ENCODE measurements around the gene CDKN2B-AS1. TPM values are rescaled to one million over a fixed set of nuclear protein-coding genes. Genes with fewer than 3 reads are reported as not detected.

The CDKN2B-AS1 gene
- total RNA-seq, 1 experiment from 2014 or later, result not detected

- WGBS (ENCODE audit: extremely low coverage, insufficient read length, low lambda C conversion rate), result no CpG with 5 or more reads among the region's 1 CpG
- no peak overlapping the region for H3K18ac ChIP-seq (ENCODE audit: insufficient read length, low read depth, low read length)
- no peak overlapping the region for H3T11ph ChIP-seq (ENCODE audit: low read length)
- no peak for TF ChIP-seq CTCF (conservative IDR thresholded peaks at IDR 0.05)
- H2BK15ac ChIP-seq (ENCODE audit: low read depth, low read length), result no peak overlapping the region
- H2AFZ ChIP-seq (ENCODE audit: low read length), result no peak overlapping the region
- no peaks in the 10 kb centered on the region for H4K20me1 ChIP-seq (ENCODE audit: control insufficient read depth, insufficient read depth, insufficient read length)
- no peaks in the 10 kb centered on the region for H3K23me2 ChIP-seq (ENCODE audit: insufficient read length, low read depth, low read length, poor library complexity, severe bottlenecking)
- H3K56ac ChIP-seq (ENCODE audit: insufficient read length, low read depth, low read length), result no peak overlapping the region
- H3K23ac ChIP-seq (ENCODE audit: insufficient read length, low read depth, low read length), result no peak overlapping the region
- no peaks in the 10 kb centered on the region for H3K79me2 ChIP-seq (ENCODE audit: insufficient read depth, low read length)
- no peaks in the 10 kb centered on the region for H3K9me3 Mint-ChIP-seq
- no peak overlapping the region for H4K5ac ChIP-seq (ENCODE audit: insufficient read length, low read depth, low read length)
- no peak overlapping the region for H3K4ac ChIP-seq (ENCODE audit: low read depth, low read length)
- no peak overlapping the region for H3K4me2 ChIP-seq (ENCODE audit: insufficient read depth, insufficient read length, low read length)
- H3K27me3 Mint-ChIP-seq (ENCODE audit: low read depth), result no peaks in the 10 kb centered on the region
- DNase-seq, result no peak
- H3K27me3 ChIP-seq (ENCODE audit: insufficient read depth, low read length), result no peaks in the 10 kb centered on the region
- H3K4me3 Mint-ChIP-seq, result no peak overlapping the region
- H3K4me1 ChIP-seq (ENCODE audit: insufficient read depth, low read length), result no peaks in the 10 kb centered on the region; the same call in 1 of the 2 replicates
- no peaks in the 10 kb centered on the region for H3K9me3 ChIP-seq (ENCODE audit: control insufficient read depth, low read depth, low read length)
- no peak overlapping the region for H3K27ac ChIP-seq (ENCODE audit: insufficient read length, low read depth, low read length)
- H3K9ac ChIP-seq (ENCODE audit: extremely low read depth, insufficient read length, low read length), result no peak overlapping the region
- H3K27ac Mint-ChIP-seq, result no peak overlapping the region
- no peak overlapping the region for H3K14ac ChIP-seq (ENCODE audit: insufficient read depth, low read length)
- no peak overlapping the region for H2BK120ac ChIP-seq (ENCODE audit: low read depth, low read length, poor library complexity, severe bottlenecking)
- H4K91ac ChIP-seq (ENCODE audit: insufficient read length, low read depth, low read length), result no peak overlapping the region
- H3K4me1 Mint-ChIP-seq, result 0 out of 4 replicates have a peak, but pooled peaks cover 0 to 4% of the 10 kb centered on the region in 2 experiments
- no peak overlapping the region for H2BK5ac ChIP-seq (ENCODE audit: insufficient read length, low read length)
- no peak overlapping the region for H4K8ac ChIP-seq (replicated peaks; ENCODE audit: insufficient read length, low read depth, low read length)
- no peaks in the 10 kb centered on the region for H3K79me1 ChIP-seq (ENCODE audit: insufficient read depth, low read depth, low read length, poor library complexity, severe bottlenecking)
- H2AK5ac ChIP-seq (ENCODE audit: insufficient read length, low read length), result no peak overlapping the region
- H2BK20ac ChIP-seq (ENCODE audit: low read depth, low read length, poor library complexity, severe bottlenecking), result no peak overlapping the region
- H3K36me3 Mint-ChIP-seq (ENCODE audit: insufficient read depth in 1 of 3, low read depth in 3 of 3), result no peaks in the 10 kb centered on the region
- H2BK12ac ChIP-seq (ENCODE audit: insufficient read length, low read depth, low read length), result no peak overlapping the region
Measured at GRCh38 chr9:22040760-22041159, 46.2 kb downstream of the CDKN2B-AS1 start.

Data from H9 (cell line).